ENCODE results near the gene PPP3R2.

The PPP3R2 gene

GRCh38 chr9:101632611-101633010, 37.8 kb upstream of the PPP3R2 start:
- DNase-seq (ENCODE audit: low read depth): no peak
- no peak for TF ChIP-seq CTCF (IDR thresholded peaks at IDR 0.05; ENCODE audit: control insufficient read depth, extremely low read depth, insufficient read depth)
- no peak overlapping the region for H3K4me3 ChIP-seq (ENCODE audit: low read depth, low read length)

GRCh38 chr9:101631892-101632291, 37.1 kb upstream of the PPP3R2 start:
- no peak overlapping the region for H3K4me3 ChIP-seq (ENCODE audit: low read depth, low read length)
- no peak for TF ChIP-seq CTCF (IDR thresholded peaks at IDR 0.05; ENCODE audit: control insufficient read depth, extremely low read depth, insufficient read depth)
- no peak for DNase-seq (ENCODE audit: low read depth)

- no peak for DNase-seq (ENCODE audit: low read depth)
Measured at GRCh38 chr9:101629636-101630035, 34.9 kb upstream of the PPP3R2 start.

GRCh38 chr9:101628173-101628572, 33.4 kb upstream of the PPP3R2 start:
- DNase-seq (ENCODE audit: low read depth): no peak
- no peak for TF ChIP-seq CTCF (IDR thresholded peaks at IDR 0.05; ENCODE audit: control insufficient read depth, extremely low read depth, insufficient read depth)
- no peak overlapping the region for H3K4me3 ChIP-seq (ENCODE audit: low read depth, low read length)

More at GRCh38 chr9:101629636-101630035, 34.9 kb upstream of the PPP3R2 start:
- no peak overlapping the region for H3K4me3 ChIP-seq (ENCODE audit: low read depth, low read length)
- no peak for TF ChIP-seq CTCF (IDR thresholded peaks at IDR 0.05; ENCODE audit: control insufficient read depth, extremely low read depth, insufficient read depth)

- DNase-seq (ENCODE audit: low read depth): no peak
- no peak for TF ChIP-seq CTCF (IDR thresholded peaks at IDR 0.05; ENCODE audit: control insufficient read depth, extremely low read depth, insufficient read depth)
- no peak overlapping the region for H3K4me3 ChIP-seq (ENCODE audit: low read depth, low read length)
Measured at GRCh38 chr9:101626295-101626694, 31.5 kb upstream of the PPP3R2 start.

GRCh38 chr9:101625876-101626275, 31.1 kb upstream of the PPP3R2 start:
- H3K4me3 ChIP-seq (ENCODE audit: low read depth, low read length): no peak overlapping the region
- no peak for TF ChIP-seq CTCF (IDR thresholded peaks at IDR 0.05; ENCODE audit: control insufficient read depth, extremely low read depth, insufficient read depth)
- no peak for DNase-seq (ENCODE audit: low read depth)

- no peak for TF ChIP-seq CTCF (IDR thresholded peaks at IDR 0.05; ENCODE audit: control insufficient read depth, extremely low read depth, insufficient read depth)
- no peak overlapping the region for H3K4me3 ChIP-seq (ENCODE audit: low read depth, low read length)
- no peak for DNase-seq (ENCODE audit: low read depth)
Measured at GRCh38 chr9:101620452-101620851, 25.7 kb upstream of the PPP3R2 start.
